NCI-H460 (cell line): Measurements from ENCODE around the gene PPIL1. TPM values are rescaled to one million over a fixed set of nuclear protein-coding genes. Genes with fewer than 3 reads are reported as not detected.
"Not testable (repeated sequence)": the region's sequence is repeated elsewhere in the genome, so short reads cannot be mapped to it uniquely, and the experiment has no call there.

Source experiments
- DNase-seq: peaks from one replicate; pipeline ENCODE4 v3.0.0-alpha.2; 2016; ENCODE audit warnings: low read depth; ENCODE audit errors: extremely low read depth
- polyA plus RNA-seq: library from polyadenylated mRNA; depleted of rRNA; stranded (reverse); fragments of >200 nt; gene quantifications from 2 replicates; pipeline ENCODE4 v1.2.3, GENCODE V29; 2014; cell fraction: nucleus; rRNA removed
- total RNA-seq: library from RNA; depleted of rRNA; stranded (reverse); fragments of >200 nt; shearing (Covaris generic); gene quantifications from 2 replicates; pipeline ENCODE4 v1.2.3, GENCODE V29; 2014; rRNA removed

PPIL1 gene
- total RNA-seq: 44.7 and 47.7 TPM in 2 replicates
- 19.3 and 23.9 TPM in 2 replicates for polyA plus RNA-seq

- peak; percentile 80 for DNase-seq
Observed at GRCh38 chr6:36874443-36875249, at the start of gene PPIL1. Gene PPIL1, minus strand, starts transcription at chr6:36874803. Its CDS starts 31 bp downstream, at chr6:36874772.

DNA sequence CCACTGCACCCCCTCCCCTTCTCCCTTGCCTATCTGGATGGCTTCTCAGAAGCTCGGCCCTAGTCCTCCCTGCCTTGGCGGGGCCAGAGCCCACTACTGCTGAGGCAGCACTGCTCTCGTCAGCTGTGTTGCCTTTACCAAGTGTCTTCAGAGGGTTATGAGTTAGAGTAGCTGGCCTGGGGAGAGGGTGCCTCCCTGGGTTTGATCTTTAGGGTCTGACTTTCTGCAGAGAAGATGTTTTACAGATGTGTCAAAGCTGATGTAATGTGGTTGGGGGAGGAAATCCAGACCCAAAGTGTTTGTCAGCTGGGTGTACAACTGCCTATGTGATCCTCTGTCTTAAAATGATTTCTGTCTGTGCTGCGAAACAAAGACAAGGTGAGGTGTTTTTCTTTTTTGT is 49.5 kb upstream of the PPIL1 start:
- DNase-seq: no peak

- DNase-seq: no peak
Observed at GRCh38 chr6:36920546-36920945, 45.9 kb upstream of the PPIL1 start.

DNA sequence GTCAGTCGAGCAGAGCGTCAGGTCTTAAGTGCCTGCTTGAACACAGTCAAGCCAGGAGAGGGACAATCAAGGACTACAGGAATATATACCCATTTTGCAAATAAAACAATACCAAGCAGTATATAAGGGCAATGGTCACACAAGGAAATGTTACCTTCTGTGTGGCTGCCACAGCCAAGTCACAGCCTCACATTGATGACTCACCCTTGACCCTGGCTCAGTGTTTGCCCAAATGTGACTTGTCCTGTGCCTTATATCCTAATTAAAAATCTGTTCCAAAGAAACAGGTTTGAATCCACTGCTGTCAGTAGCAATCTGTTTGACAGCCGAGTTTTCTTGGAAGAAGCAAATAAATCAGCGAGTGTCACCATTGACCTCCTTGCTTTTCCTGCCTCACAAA is 45.4 kb upstream of the PPIL1 start:
- no peak for DNase-seq

- no peak for DNase-seq
Observed at GRCh38 chr6:36917541-36918193, 43.1 kb upstream of the PPIL1 start.

DNA sequence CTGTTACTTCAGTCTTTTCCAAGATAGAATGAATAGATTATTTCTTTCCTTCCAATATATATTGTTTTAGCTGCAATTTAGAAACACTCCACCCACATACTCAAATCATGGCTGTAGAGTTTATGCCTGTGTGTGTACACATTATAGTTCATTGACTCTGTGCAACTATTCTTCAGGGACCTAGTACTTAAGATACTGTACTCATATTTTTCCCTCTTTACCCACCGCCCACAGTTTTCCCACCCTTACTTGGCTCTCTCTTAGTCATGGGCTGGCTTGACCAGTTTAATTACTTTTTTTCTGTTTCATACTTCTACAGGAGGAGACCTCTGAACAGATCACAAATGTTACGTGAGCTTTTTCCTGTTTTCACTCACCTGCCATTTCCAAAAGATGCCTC is 41.5 kb upstream of the PPIL1 start:
- no peak for DNase-seq

- no peak for DNase-seq
Observed at GRCh38 chr6:36915599-36915998, 41.0 kb upstream of the PPIL1 start.

- DNase-seq: no peak
Observed at GRCh38 chr6:36914227-36914794, 39.7 kb upstream of the PPIL1 start.

DNA sequence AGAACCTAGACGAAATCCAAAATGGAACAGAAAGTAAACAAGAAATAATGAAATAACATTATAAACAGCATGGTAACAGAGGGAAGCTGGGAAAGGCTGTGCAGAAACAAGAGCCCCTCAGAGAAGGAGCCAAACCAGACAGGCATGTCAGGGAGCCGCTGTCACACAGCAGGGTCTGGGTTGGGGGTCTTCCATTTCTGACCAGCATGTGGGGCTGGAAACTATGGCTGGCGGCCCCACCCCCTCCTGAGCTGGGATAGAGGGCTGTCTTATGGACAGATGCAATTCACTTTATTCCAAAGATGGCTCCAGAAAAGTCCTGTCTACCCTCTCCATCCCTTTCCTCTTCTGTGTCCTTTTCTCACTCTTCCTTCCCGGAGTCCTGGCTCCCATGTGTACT is 38.5 kb upstream of the PPIL1 start:
- no peak for DNase-seq

- no peak for DNase-seq
Observed at GRCh38 chr6:36912586-36912985, 38.0 kb upstream of the PPIL1 start.

DNA sequence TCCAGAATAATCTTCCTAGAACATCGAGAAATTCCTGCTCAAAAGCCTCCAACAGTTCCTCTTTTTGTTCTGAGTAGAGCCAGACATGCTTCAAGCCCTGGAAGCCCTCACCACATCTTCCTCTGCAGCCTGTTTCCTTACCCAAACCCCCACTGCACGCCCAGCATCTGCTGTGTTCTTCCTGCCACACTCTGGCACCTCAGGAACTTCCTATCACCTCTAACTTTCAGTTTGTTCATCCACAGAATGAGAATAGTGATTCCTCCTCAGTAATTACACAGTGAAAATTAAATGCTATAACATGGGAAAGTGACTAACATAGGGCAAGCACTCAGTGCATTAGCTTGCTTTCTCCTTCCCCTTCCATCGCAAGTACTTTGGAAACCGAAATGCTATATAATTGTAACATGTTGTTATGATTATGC is 37.4 kb upstream of the PPIL1 start:
- no peak for DNase-seq

DNA sequence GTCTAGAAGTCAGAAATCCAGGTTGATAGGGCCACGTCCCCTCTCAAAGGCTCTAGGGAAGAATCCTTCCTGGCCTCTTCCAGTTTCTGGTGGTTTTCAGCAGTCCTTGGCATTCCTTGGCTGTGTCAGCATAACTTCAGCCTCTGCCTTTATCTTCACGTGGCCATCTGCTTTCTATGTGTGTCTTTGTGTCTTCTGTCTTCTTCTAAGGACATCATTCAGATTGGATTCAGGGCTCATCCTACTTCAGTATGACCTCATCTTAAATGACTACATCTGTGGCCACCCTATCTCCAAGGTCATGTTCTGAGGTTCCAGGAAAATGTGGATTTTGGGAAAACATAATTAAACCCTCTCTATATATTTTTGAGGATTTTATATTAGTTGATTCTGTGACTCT is 34.1 kb upstream of the PPIL1 start:
- no peak for DNase-seq

DNA sequence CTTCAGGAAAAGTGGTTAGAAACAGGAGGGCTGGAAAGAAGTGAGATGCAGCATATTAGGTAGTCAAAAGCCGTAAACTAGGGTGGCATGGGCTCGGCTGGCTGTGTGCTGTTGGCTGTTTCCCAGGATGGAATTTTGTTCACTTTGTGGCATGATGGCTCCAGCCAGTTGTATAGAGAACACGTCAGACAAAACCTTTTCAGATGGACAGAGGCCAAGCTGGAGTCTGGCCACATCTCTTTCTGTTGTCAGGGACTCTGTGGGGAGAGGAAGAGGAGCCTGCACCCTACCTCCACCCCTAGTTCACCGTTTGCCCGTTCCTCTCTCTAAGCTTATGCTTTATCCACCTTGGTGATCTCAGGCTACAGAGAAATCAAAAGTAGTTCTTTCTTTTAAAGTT is 33.2 kb upstream of the PPIL1 start:
- DNase-seq: no peak

DNA sequence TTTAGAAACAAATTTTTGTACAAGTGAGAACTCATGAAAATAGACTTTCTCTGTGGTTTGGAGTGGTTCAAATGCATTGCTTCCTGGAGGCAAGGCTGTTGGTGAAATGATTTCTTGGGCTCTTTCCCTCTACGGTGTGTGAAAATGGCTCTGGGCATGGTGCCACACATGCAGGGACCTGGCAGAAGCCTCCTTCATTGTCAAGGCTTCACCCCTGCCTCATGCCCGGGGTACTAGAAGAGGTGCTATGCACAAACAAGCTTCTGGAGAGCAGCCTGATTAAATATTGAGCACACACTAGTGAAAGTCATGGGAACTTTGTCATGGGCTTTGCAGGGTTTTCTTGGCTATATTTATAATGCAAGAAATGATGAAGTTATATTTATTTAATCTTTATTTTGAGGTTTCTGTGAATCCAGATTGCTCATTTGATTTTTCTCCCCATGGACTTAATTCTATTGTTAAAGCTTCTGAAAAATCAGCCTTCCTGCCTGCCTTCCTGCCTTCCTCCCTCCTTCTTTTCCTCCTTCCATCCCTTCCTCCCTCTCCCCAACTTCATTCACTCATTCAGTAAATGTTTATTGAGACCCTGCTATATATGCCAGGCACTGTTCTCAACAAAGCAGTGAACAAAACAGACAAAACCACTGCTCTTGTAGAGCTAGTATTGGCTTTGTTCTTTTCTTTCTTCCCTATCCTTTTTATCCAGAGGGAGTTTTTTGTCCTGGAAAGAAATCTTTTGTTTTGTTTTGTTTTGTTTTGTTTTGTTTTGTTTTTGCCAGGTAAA is 32.1 kb upstream of the PPIL1 start:
- DNase-seq: no peak

- no peak for DNase-seq
Observed at GRCh38 chr6:36904851-36905393, 30.3 kb upstream of the PPIL1 start.

- no peak for DNase-seq
Observed at GRCh38 chr6:36904114-36904513, 29.5 kb upstream of the PPIL1 start.

DNA sequence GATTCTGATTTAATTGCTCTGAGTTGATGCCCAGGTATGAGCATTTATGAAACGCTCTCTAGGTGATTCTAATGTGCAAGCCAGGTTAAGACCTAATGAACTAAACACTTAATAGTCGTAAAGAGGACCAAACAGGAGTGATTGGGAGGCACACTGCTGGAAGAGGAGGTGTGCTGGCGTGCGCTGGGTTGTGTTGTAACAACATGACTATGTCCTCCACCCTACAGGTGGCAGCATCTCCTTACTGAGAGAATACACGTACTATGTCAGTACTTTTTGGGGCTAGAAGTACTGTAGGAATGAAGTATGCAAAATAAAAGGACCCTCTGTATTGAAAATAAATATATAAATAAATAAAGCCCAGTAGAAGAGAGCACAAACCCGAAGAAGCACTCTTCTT is 23.0 kb upstream of the PPIL1 start:
- DNase-seq: no peak

DNA sequence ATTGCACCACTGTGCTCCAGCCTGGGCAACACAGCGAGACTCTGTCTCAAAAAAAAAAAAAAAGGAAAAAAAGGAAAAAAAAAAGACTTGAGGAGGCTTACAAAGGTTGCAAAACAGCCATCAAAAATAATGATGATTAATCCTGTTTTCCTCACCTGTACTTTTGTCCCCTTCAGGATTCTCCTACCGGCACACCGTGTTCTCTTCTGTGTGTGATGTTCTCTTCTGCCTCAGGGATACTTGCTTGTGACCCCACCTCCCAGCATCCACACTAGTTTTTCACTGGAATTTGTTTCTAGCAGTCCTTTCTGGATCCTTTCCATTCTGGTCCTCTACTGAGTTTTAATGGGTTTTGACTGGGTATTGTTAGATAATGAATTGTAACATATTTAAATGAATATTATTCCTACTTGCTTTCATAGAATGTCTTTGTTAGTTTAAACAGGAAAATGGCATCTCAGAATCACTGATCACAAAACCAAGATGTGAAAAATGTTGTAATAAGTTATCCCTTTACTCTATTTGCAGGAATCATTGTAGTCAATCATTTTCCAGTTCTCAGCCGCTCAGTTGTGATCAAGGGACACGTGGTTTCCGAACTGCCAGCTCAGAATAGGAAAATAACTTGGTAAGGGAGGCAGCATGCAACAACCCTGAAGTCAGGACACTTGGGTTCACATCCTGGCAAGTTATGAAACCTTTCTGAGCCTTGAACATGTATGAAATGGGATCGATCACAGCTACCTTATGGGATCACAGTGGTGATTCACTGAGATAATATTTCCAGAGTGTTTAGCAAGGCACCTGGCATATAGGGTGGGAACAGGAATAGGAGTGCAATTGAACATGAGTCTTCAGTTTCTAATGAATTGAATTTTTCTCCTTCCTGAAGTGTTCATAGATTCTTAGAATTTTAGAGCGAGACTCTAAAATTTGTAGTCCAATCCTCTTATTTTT is 19.7 kb upstream of the PPIL1 start:
- DNase-seq: no peak

- not testable (repeated sequence) for DNase-seq
Observed at GRCh38 chr6:36891153-36891552, 16.6 kb upstream of the PPIL1 start.
